Activated T-helper 1 cell treated with anti-CD3 and anti-CD28 coated beads, Interleukin-2, amount 50 U/mL, for 16 hours (primary cell): ENCODE data around the gene TPSG1.
"Not testable (repeated sequence)": the region's sequence is repeated elsewhere in the genome, so short reads cannot be mapped to it uniquely, and the experiment has no call there.

Source experiments
- DNase-seq, 2 donors: peaks; one replicate each; pipeline ENCODE4 v3.0.0-alpha.2; 2020; ENCODE audit warnings: low read depth in 1 of 2, low spot score in 1 of 2

TPSG1 gene

GRCh38 chr16:1232049-1232748 is 7.1 kb upstream of the TPSG1 start:
- DNase-seq = not testable (repeated sequence)

GRCh38 chr16:1231301-1231700 is 6.2 kb upstream of the TPSG1 start:
- not testable (repeated sequence) for DNase-seq

GRCh38 chr16:1230471-1231212 is 5.6 kb upstream of the TPSG1 start:
- not testable (repeated sequence) for DNase-seq

DNA sequence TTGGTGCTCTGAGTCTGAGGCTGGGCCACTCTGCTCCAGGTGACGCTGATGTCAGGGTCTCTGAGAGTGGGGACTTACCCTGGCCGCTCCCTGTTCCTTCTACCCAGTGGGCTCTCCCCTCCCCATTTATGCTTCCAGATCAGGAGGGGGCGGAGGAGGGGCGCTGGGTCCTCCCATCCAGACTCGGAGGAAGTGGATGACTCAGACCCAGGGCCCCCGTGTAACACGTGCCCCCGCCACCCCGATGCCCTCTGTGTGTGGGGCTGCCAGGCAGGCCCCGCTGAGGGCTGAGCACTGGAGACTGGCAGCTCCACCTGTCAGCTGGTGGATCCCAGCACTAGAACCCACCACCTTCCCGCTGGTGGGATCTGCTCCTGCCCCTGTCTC is 5.0 kb upstream of the TPSG1 start, which contains the start of gene TPSB2:
Gene TPSB2, minus strand, starts transcription at position 101 of the 387 bp plus-strand sequence. CDS start 233 bp downstream, outside the sequence.
- not testable (repeated sequence) for DNase-seq

- not testable (repeated sequence) for DNase-seq
Observed at GRCh38 chr16:1229476-1229875, 4.4 kb upstream of the TPSG1 start.

GRCh38 chr16:1228227-1228626 is 3.2 kb upstream of the TPSG1 start:
- DNase-seq = not testable (repeated sequence)

DNA sequence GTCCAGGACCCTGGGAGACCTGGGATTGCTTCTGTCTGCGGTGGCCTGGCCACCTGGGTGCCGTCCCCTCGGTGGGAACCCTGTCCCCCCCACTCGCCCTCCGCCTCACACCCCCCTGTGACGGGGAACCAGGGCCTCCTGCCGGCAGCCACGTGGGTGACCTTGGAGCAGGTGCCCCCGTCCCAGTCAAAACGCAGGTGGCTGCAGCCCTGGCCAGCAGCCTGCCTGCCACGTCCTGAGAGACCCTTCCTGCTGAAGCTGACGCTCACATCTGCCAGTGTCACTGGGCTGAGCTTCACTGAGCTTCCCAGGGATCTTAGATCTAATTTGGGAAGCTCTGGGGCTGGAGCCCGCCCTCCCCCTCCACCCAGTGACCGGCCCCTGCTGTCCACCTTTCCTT is 1.6 kb upstream of the TPSG1 start:
- not testable (repeated sequence) for DNase-seq

DNA sequence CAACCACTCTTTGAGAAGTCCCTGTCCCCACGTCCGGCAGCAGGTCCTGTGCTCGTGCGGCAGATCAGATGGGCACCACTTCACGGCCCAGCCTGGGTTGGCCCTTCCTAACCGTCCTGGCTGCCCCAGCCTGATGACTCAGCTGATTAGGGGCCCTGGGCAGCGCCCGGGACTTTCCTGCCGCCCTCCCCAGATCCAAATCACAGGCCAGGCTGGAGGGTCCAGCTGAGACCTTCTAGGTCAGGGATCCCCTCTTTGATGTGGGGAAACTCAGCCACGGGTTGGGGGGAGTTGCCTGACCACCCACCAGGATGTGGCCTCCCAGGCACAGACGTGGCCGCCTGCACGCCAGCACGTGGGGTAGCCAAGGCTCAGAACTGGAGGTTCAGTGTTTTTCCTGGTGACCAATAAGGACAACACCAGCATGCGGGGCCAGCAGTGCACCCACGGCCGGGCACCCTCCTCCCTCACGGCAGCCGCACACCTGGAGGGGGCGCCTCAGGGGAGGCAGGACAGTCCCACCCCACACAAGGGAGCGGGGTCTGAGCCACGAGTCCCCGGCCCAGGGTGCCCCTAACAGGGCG is 752 bp upstream of the TPSG1 start:
- not testable (repeated sequence) for DNase-seq

GRCh38 chr16:1224558-1224957 is 510 bp downstream of the TPSG1 start:
- no peak for DNase-seq

- no peak for DNase-seq
Observed at GRCh38 chr16:1223355-1224214, 1.5 kb downstream of the TPSG1 start.

DNA sequence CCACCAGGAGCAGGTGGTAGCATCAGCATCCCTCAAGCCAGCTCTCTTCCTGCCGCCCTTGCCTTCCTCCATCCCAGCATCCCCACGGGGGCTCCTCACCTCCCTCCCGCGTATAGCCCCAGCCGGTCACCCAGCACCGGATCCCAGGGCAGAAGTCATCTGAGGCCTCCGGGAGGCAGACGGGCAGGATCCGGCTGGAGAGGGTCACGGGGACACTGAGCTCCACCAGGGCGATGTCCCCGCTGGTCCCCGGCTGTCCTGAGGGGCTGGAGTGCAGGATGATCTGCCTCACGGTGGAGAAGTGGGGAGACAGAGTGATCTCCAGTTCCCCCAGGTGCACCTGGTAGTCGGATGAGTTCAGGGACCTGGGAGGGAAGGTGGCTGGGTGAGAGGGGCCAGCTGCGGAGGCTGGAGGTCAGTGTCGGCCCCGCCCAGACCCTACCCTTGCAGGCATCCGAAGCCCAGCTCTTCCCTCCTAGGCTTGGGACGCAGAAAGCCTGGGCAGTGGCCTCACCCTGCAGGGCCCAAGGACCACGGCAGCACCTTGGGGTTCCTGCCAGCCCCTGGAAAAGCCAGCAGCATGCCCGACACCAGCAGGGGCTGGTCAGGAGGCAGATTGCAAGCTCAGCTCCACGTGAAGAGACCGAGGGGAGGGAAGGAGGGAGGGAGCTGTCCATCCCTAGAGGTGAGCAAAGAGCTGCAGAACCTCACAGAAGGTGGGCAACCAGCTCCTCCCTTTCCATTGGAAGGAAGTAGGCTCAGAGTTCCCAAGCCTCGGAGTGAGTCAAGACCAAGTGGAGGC is 2.3 kb downstream of the TPSG1 start:
- no peak for DNase-seq

DNA sequence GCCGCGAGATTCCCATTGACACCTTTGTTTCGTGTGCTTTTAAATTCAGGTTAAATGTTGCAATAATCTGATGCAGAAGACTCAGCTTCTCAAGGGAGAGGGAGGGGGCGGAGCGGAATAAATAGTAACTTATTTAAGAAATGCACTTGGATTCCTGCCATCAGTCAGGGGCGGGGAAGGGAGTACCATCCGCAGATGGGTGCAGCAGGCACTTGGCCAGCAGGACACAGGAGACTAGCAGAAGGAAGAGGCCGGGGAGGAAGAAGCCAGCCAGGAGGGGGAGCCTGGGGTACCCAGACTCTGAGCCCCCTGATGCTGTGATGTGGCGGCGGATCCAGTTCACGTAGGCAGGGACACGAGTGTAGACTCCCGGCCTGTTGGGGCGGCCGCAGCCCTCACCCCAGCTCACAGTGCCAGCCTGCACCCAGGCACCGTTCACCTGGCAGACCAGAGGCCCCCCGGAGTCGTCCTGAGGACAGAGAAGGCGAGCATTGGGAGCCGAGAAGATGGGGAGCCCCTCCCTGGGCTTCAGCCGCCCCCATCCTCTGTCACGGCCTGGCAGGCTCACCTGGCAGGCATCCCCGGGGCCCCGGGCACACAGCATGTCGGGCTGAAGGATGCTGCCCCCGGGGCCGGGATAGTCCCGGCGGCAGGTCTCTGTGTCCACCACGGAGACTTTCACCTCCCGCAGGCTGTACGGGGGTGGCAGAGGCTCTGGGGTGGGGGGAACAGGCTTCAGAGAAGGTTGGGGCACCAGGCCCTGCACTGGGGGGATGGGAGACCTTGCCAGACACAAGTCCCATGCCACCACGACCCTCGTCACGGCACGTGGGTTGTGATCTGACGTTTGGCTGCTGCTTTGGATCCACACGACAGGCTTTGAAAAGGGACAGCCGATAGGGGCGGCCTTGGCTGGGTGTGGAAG is 3.2 kb downstream of the TPSG1 start:
- no peak for DNase-seq

DNA sequence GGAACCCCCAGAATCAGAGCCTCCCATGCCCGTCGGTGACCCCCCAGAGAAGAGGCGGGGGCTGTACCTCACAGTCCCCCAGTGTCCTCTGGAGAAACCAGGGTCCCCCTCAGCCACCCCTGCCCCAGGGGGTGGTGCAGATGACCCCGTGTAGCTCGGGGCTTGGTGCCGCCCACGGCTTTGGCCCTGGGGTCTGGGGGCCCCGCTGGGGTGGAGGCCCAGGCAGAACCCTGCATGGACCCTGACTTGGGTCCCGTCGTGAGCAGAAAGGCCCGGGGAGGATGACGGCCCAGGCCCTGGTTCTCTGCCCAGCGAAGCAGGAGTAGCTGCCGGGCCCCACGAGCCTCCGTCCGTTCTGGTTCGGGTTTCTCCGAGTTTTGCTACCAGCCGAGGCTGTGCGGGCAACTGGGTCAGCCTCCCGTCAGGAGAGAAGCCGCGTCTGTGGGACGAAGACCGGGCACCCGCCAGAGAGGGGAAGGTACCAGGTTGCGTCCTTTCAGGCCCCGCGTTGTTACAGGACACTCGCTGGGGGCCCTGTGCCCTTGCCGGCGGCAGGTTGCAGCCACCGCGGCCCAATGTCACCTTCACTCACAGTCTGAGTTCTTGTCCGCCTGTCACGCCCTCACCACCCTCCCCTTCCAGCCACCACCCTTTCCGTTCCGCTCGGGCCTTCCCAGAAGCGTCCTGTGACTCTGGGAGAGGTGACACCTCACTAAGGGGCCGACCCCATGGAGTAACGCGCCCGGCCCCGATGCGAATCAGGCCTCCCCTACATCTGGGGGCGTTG is 4.0 kb downstream of the TPSG1 start:
- DNase-seq = no peak

GRCh38 chr16:1220098-1220728 is 4.9 kb downstream of the TPSG1 start:
- DNase-seq = no peak

- no peak for DNase-seq
Observed at GRCh38 chr16:1218930-1219611, 6.0 kb downstream of the TPSG1 start.

DNA sequence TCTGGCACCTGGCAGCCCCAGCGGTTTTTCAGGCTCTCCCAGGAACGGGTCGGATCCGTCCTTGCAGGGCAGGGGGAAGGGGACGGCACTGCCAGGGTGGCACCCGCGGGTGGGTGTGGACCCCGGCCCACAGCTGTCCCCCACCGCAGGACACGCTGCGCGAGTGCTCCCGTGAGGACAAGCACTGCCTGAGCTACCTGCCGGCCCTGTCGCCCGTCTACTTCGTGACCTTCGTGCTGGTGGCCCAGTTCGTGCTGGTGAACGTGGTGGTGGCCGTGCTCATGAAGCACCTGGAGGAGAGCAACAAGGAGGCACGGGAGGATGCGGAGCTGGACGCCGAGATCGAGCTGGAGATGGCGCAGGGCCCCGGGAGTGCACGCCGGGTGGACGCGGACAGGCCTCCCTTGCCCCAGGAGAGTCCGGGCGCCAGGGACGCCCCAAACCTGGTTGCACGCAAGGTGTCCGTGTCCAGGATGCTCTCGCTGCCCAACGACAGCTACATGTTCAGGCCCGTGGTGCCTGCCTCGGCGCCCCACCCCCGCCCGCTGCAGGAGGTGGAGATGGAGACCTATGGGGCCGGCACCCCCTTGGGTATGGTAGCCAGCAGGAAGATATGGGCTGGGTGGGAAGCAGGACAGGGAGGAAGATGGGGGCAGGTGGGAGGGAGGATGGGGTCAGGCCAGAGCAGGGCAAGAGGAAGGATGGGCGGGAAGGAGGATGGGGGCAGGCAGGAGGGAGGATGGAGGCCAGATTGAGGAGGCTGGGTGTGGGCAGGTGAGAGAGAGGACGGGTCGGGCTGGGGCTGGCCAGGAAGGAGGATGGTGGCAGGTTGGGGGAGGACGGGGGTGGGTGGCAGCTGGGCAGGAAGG is 6.8 kb downstream of the TPSG1 start:
- DNase-seq = no peak
